Testis (tissue), 3 donors: Measurements from ENCODE around the gene BPIFB2. TPM values are rescaled to one million over a fixed set of nuclear protein-coding genes. Genes with fewer than 3 reads are reported as not detected.

Experiments
- DNase-seq: peaks from one replicate; pipeline ENCODE4 v3.0.0-alpha.2; 2019
- H3K27ac ChIP-seq, 2 donors: fragments of 200-600 bp; sonication (generic); one replicate each; pipeline ENCODE4 v1.5.1; 2019
- H3K27me3 ChIP-seq: fragments of 200-600 bp; sonication (generic); one replicate; pipeline ENCODE4 v1.5.1; 2019
- H3K36me3 ChIP-seq: fragments of 200-600 bp; sonication (generic); one replicate; pipeline ENCODE4 v1.5.1; 2017; ENCODE audit warnings: low read depth; ENCODE audit errors: missing control alignments
- H3K4me1 ChIP-seq: fragments of 200-600 bp; sonication (generic); one replicate; pipeline ENCODE4 v1.5.1; 2019
- H3K4me3 ChIP-seq, 2 donors: fragments of 200-600 bp; sonication (generic); one replicate each; pipeline ENCODE4 v1.5.1; 2017 to 2019
- H3K9me3 ChIP-seq: fragments of 200-600 bp; sonication (generic); one replicate; pipeline ENCODE4 v1.5.1; 2017
- POLR2A ChIP-seq: fragments of 450-650 bp; IDR thresholded peaks from one replicate; pipeline ENCODE4 v1.6.1; 2017; ENCODE audit warnings: antibody characterized with exemption, mild to moderate bottlenecking, moderate library complexity
- WGBS, 2 donors: methylation state at CpG; one replicate each; pipeline ENCODE4 v1.1.5; 2018; 5-methylcytosine and 5-hydroxymethylcytosine counted together
- intact Hi-C: fragments of 100-400 bp; cut with DNase I; formaldehyde crosslinking; loops from one replicate; pipeline ENCODE4 v1.15.1; 2023; ENCODE audit warnings: low total_unique reads
- polyA plus RNA-seq: library from polyadenylated mRNA; stranded (reverse); fragments of 350-450 nt; fragmentation: Illumina TruSeq; extraction: RNeasy Lipid Tissue Mini Kit (QIAGEN cat#74804); gene quantifications from one replicate; pipeline ENCODE4 v1.2.3, GENCODE V29; 2014; ENCODE audit warnings: low read depth, low replicate concordance; ENCODE audit not compliant: insufficient read depth
- total RNA-seq, 2 donors: library from RNA; depleted of rRNA; stranded (reverse); fragments of >200 nt; gene quantifications; one replicate each; pipeline ENCODE4 v1.2.3, GENCODE V29; 2016
- TF ChIP-seq, protein P1 (sequence below), 3 experiments: fragments of 450-650 bp in 2 of 3; fragments of 200-600 bp in 1 of 3; sonication (generic) in 1 of 3; IDR thresholded peaks; one replicate each; pipeline ENCODE4 v1.5.1; 2016 to 2019; ENCODE audit warnings: antibody characterized with exemption in 3 of 3, mild to moderate bottlenecking in 2 of 3, moderate library complexity in 1 of 3

Gene BPIFB2
- total and polyA plus RNA-seq, 3 donors from 2014 or later = 0.56 to 1.6 (median 1.4) TPM

DNA sequence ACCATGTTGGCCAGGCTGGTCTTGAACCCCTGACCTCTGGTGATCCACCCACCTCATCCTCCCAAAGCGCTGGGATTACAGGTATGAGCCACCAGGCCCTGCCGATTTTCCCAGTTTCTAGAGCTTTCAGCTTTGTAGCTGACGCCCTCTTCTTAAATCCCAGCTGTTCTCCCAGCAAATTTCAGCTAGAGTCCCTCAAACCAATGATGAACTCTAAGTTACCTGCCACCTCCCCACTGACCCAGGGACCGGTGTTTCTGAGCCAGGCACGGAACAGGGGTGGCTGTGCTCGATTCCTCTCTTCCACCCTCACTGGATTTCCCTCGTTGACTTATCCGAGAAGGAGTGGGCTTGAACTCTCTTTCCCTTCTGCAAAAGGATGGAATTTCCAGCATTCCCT lies 42.4 kb upstream of the BPIFB2 start:
- intact Hi-C loops = no loop called here
- 76 to 89% methylated on average over 8 of the region's 8 CpGs for WGBS, 2 donors
- H3K27ac ChIP-seq = no peak overlapping the region
- H3K27me3 ChIP-seq = no peaks in the 10 kb centered on the region
- no peaks in the 10 kb centered on the region for H3K36me3 ChIP-seq
- no peaks in the 10 kb centered on the region for H3K9me3 ChIP-seq
- no peak for TF ChIP-seq POLR2A
- TF ChIP-seq, protein P1, sequence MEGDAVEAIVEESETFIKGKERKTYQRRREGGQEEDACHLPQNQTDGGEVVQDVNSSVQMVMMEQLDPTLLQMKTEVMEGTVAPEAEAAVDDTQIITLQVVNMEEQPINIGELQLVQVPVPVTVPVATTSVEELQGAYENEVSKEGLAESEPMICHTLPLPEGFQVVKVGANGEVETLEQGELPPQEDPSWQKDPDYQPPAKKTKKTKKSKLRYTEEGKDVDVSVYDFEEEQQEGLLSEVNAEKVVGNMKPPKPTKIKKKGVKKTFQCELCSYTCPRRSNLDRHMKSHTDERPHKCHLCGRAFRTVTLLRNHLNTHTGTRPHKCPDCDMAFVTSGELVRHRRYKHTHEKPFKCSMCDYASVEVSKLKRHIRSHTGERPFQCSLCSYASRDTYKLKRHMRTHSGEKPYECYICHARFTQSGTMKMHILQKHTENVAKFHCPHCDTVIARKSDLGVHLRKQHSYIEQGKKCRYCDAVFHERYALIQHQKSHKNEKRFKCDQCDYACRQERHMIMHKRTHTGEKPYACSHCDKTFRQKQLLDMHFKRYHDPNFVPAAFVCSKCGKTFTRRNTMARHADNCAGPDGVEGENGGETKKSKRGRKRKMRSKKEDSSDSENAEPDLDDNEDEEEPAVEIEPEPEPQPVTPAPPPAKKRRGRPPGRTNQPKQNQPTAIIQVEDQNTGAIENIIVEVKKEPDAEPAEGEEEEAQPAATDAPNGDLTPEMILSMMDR (IDR thresholded peaks at IDR 0.05) = no peak
- H3K4me1 ChIP-seq = no peaks in the 10 kb centered on the region
- H3K4me3 ChIP-seq = no peak overlapping the region
- DNase-seq = peak; percentile 2

DNA sequence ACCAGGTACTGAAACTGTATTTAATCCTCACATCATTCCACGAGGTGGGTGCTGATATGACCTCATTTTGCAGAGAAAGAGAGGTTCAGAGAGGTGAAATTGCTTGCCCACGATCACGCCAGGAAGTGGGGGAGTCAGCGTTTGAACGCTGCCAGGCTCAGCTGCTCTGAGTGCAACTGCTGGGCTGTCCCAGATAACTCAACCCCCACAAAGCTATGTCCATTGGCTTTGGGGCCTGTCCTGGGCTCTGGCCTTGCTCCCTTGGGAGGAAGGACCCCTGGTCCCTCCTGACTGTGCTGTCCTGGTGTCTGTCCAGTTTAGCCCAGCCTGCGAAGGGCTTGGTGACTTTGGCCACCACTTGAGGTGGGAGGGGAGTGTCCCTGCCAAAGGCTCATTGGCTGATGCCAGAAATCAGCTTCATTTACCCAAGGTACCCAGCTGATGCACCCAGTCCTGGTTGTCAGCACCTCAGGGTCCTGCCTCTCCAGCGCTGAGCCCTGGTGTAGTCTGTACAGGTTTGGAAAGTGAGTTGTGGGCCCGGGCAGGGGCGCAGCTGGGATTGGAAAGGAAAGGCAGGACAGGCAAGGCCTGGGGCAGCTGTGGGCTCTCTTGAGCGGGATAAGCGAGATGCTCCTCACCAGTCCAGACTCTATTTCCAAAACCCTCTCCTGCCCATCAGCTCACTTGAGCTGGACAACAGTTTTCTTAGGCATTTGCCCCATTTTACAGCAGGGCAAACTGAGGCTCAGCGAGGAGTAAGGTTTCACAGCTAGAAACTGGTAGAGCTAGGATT lies 41.7 kb upstream of the BPIFB2 start:
- WGBS, 2 donors = 61 to 66% methylated on average over 7 to 12 of the region's 12 CpGs
- Histone ChIP-seq H3K36me3 (no peaks in the 10 kb centered on the region), H3K27me3 (no peaks in the 10 kb centered on the region), H3K4me1 (no peaks in the 10 kb centered on the region), H3K9me3 (no peaks in the 10 kb centered on the region), H3K27ac (no peak overlapping the region), H3K4me3 (no peak overlapping the region)
- DNase-seq = peak; percentile 12
- TF ChIP-seq POLR2A = no peak
- TF ChIP-seq, protein P1 (IDR thresholded peaks at IDR 0.05) = no peak
- intact Hi-C loops = no loop called here

DNA sequence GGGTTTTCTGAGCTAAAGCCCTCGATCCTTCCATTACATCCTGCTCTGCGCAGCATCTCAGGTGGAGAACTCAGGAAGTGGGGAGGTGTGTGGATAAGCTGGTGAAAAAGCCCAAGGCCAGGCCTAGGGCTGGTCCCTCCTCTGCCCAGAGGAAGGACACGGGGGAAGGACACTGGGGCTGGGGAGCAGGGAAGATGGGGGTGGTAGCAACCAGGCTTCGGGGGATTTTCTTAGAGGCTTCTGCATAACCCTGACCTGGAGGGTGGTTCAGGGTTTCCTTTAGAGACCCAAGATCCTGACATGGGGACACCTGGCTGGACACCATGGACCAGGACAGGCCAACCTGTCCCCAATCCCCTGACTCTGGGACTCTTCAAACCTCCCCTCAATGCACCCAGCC lies 41.1 kb upstream of the BPIFB2 start:
- intact Hi-C loops = no loop called here
- TF ChIP-seq POLR2A = no peak
- TF ChIP-seq, protein P1 (IDR thresholded peaks at IDR 0.05) = no peak
- no peaks in the 10 kb centered on the region for H3K27me3 ChIP-seq
- 86 to 92% methylated on average over 4 of the region's 4 CpGs for WGBS, 2 donors
- H3K27ac ChIP-seq = no peak overlapping the region
- H3K4me3 ChIP-seq = no peak overlapping the region
- H3K4me1 ChIP-seq = no peaks in the 10 kb centered on the region
- no peaks in the 10 kb centered on the region for H3K36me3 ChIP-seq
- no peaks in the 10 kb centered on the region for H3K9me3 ChIP-seq
- no peak for DNase-seq

DNA sequence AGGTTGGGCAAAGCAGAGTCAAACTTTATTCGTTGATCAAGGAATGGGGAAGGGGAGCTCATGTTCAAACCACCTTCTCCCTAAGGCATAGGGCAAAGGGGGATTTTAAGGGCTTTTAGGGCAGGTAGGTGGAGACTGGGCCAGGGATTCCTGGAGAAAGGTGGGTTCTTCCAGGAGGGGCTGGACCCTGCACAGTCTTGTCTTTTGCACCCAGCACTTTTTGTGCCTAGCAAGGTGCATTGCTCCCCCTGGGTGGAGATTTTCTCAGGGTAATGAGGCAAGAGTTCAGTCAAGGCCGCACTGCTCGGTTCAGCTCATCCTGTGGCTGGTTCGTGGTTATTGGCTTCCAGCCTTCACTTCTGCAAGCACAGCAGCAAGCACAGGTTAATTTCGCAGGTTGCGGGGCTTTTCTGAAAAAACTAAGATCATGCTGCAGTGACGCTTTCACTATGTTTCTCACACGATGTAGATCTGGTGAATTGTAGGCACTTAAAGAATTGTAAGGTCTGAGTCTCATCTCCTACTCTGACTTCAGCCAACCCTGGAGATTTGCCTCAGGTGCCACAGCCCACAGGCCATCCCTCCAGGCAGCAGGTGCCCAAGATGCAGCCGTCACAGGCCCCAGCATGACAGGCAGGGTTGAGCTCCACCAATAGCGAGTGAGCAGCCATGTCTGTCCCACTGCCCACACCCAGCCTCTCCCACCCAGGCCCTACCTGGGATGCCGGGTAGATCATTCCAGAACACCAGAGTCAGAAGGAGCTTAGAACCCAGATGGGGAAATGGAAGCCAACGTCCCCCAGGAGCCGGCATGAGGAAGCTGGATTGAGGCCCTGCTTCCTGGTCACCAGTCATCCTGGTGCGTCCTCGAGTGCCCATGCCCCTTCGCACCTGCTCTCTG lies 40.4 kb upstream of the BPIFB2 start:
- H3K27ac ChIP-seq = no peak overlapping the region
- H3K36me3 ChIP-seq = no peaks in the 10 kb centered on the region
- DNase-seq = peak; percentile 10
- 75 to 83% methylated on average over 14 to 16 of the region's 16 CpGs for WGBS, 2 donors
- no peak for TF ChIP-seq POLR2A
- TF ChIP-seq, protein P1 (IDR thresholded peaks at IDR 0.05) = no peak
- H3K4me3 ChIP-seq = no peak overlapping the region
- intact Hi-C loops = no loop called here
- no peaks in the 10 kb centered on the region for H3K4me1 ChIP-seq
- no peaks in the 10 kb centered on the region for H3K27me3 ChIP-seq
- no peaks in the 10 kb centered on the region for H3K9me3 ChIP-seq
